Activated CD4-positive, alpha-beta T cell treated with anti-CD3 and anti-CD28 coated beads for 36 hours (primary cell): ENCODE results near the gene SCRG1. TPM values are rescaled to one million over a fixed set of nuclear protein-coding genes. Genes with fewer than 3 reads are reported as not detected.

Source experiments
- total RNA-seq, 2 experiments: library from RNA; stranded (reverse); gene quantifications; one replicate each; pipeline ENCODE4 v1.2.3, GENCODE V29; 2021

SCRG1 gene
- total RNA-seq, 2 experiments from 2014 or later: not detected

Other genes starting within 250 kb of the SCRG1 start
- 10 to 100 TPM; 11.4 to 15.1 TPM for gene GALNT7, start 230.3 kb downstream of the SCRG1 start, total RNA-seq
- gene HMGB2, start 64.8 kb downstream of the SCRG1 start, total RNA-seq: 100 to 1,000 TPM; 608 to 661 TPM
- gene SAP30, start 28.2 kb downstream of the SCRG1 start, total RNA-seq: 10 to 100 TPM; 22.0 to 29.3 TPM
- not detected for gene HAND2, start 131.1 kb upstream of the SCRG1 start, total RNA-seq